Smooth muscle cell (in vitro differentiated cells): ENCODE results near the gene TSEN2. TPM values are rescaled to one million over a fixed set of nuclear protein-coding genes. Genes with fewer than 3 reads are reported as not detected.
A peak's percentile ranks its signal among the peaks of the same experiment; 100 is the strongest.

Experiments used
- DNase-seq: peaks from one replicate; lab custom pipeline; 2025; ENCODE audit not compliant: unreplicated experiment; lab: John Stamatoyannopoulos, UW
- H2AFZ ChIP-seq: fragments of 200-600 bp; sonication (generic); 2 replicates; pipeline ENCODE4 v1.6.0; 2016; ENCODE audit warnings: antibody characterized with exemption, low read depth, mild to moderate bottlenecking
- H3F3A ChIP-seq: fragments of 200-600 bp; sonication (generic); 2 replicates; pipeline ENCODE4 v1.6.0; 2017; ENCODE audit warnings: antibody characterized with exemption, low read depth
- H3K27ac ChIP-seq: fragments of 200-600 bp; sonication (generic); 2 replicates; pipeline ENCODE4 v1.5.1; 2016; ENCODE audit warnings: low read depth, mild to moderate bottlenecking
- H3K27me3 ChIP-seq: fragments of 200-600 bp; sonication (generic); 2 replicates; pipeline ENCODE4 v1.6.1; 2016; ENCODE audit warnings: low read depth, mild to moderate bottlenecking
- H3K36me3 ChIP-seq: fragments of 200-600 bp; sonication (generic); 2 replicates; pipeline ENCODE4 v1.5.1; 2016; ENCODE audit warnings: low read depth
- H3K4me1 ChIP-seq: fragments of 200-600 bp; sonication (generic); 2 replicates; pipeline ENCODE4 v1.5.1; 2016; ENCODE audit warnings: low read depth
- H3K4me2 ChIP-seq: fragments of 200-600 bp; sonication (generic); 2 replicates; pipeline ENCODE4 v1.6.0; 2016; ENCODE audit warnings: mild to moderate bottlenecking
- H3K4me3 ChIP-seq: fragments of 200-600 bp; sonication (generic); 2 replicates; pipeline ENCODE4 v1.5.1; 2016; ENCODE audit warnings: mild to moderate bottlenecking
- H3K79me2 ChIP-seq: fragments of 200-600 bp; sonication (generic); 2 replicates; pipeline ENCODE4 v1.6.0; 2016; ENCODE audit warnings: low read depth, mild to moderate bottlenecking
- H3K9ac ChIP-seq: fragments of 200-600 bp; sonication (generic); 2 replicates; pipeline ENCODE4 v1.6.0; 2016; ENCODE audit warnings: low read depth
- H3K9me3 ChIP-seq: fragments of 200-600 bp; sonication (generic); replicated peaks from 2 replicates; pipeline ENCODE4 v1.5.1; 2016; ENCODE audit warnings: low read depth
- H4K20me1 ChIP-seq: fragments of 200-600 bp; sonication (generic); 2 replicates; pipeline ENCODE4 v1.6.0; 2016; ENCODE audit warnings: low read depth
- CTCF ChIP-seq: fragments of 200-600 bp; sonication (generic); IDR thresholded peaks from 2 replicates; pipeline ENCODE4 v1.5.1; 2017; ENCODE audit warnings: borderline replicate concordance, mild to moderate bottlenecking, antibody characterized with exemption; ENCODE audit not compliant: insufficient read depth, poor library complexity, severe bottlenecking
- WGBS: methylation state at CpG from one replicate; pipeline ENCODE4 v1.1.7; 2016; ENCODE audit warnings: low lambda C conversion rate; 5-methylcytosine and 5-hydroxymethylcytosine counted together
- polyA plus RNA-seq: library from polyadenylated mRNA; unstranded; fragments of >200 nt; fragmentation: Nextera tagmentation; extraction: Ambion mirVana; gene quantifications from 2 replicates; pipeline ENCODE4 v1.2.1, GENCODE V29; 2016
- total RNA-seq: library from RNA; depleted of rRNA; stranded (reverse); fragments of >200 nt; gene quantifications from 2 replicates; pipeline ENCODE4 v1.2.3, GENCODE V29; 2014

TSEN2 gene
- total and polyA plus RNA-seq, 2 experiments from 2014 or later: 3.6 to 3.9 TPM

DNA sequence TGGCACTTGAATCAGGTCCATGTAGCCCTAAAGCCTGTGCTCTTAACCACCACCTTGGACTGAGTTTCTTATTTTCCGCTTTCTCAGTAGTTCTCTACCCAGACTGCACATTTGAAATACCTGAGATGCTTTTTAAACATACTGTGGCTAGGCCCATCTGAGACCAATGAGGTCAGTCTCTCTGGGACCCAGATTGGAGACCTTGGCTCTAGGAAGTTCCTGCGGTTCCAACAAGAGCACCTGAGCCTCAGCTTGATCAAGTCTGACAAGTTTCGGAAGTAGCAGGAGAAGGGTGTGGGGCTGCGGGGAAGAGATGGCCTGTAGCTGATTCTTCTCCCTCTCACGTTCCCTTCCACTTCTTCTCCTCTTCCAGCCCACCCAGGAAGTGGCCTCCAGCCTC is 11.5 kb upstream of the TSEN2 start:
- H3K36me3 ChIP-seq: no peaks in the 10 kb centered on the region
- no peaks in the 10 kb centered on the region for H3F3A ChIP-seq
- no peak for DNase-seq
- H2AFZ ChIP-seq: no peak overlapping the region
- WGBS: 86% methylated on average over 5 of the region's 5 CpGs
- H3K27me3 ChIP-seq: no peaks in the 10 kb centered on the region
- no peak overlapping the region for H3K4me3 ChIP-seq
- TF ChIP-seq CTCF: no peak
- H3K9ac ChIP-seq: no peak overlapping the region
- no peak overlapping the region for H3K4me2 ChIP-seq
- H3K9me3 ChIP-seq: no peaks in the 10 kb centered on the region
- no peaks in the 10 kb centered on the region for H4K20me1 ChIP-seq
- H3K4me1 ChIP-seq: no peaks in the 10 kb centered on the region
- no peaks in the 10 kb centered on the region for H3K79me2 ChIP-seq
- H3K27ac ChIP-seq: no peak overlapping the region

DNA sequence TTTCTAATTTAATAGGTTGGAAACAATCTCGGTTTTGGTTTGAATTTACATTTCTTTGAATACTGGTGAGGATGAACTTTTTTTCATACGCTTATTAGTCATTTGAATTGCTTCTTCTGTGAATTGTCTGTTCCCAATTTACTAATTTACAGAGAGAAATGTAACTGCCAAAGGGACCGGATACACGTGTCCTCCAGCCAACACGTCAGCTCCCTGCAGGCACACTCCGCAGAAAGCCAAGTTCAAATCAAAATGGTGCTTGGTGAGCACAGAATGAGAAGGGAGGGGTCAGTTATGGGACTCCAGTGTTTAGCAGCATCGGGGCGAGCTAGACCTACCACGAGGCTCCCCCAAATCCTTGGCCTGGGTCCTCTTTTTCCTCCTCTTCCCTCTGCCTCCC is 10.8 kb upstream of the TSEN2 start:
- Histone ChIP-seq H2AFZ (no peak overlapping the region), H3K4me2 (no peak overlapping the region), H4K20me1 (no peaks in the 10 kb centered on the region)

GRCh38 chr3:12476238-12476897 is 7.9 kb upstream of the TSEN2 start:
- no peak for DNase-seq
- Histone ChIP-seq H2AFZ (peak overlapping the region; percentile 53), H3K79me2 (no peaks in the 10 kb centered on the region), H3K27me3 (no peaks in the 10 kb centered on the region), H3F3A (no peaks in the 10 kb centered on the region), H4K20me1 (no peaks in the 10 kb centered on the region), H3K4me2 (no peak overlapping the region), H3K27ac (peak overlapping the region; percentile 1), H3K9me3 (no peaks in the 10 kb centered on the region), H3K9ac (no peak overlapping the region), H3K4me3 (no peak overlapping the region), H3K4me1 (no peaks in the 10 kb centered on the region), H3K36me3 (no peaks in the 10 kb centered on the region)
- WGBS: 70% methylated on average over 5 of the region's 5 CpGs
- no peak for TF ChIP-seq CTCF

More for the DNA sequence above, 10.8 kb upstream of the TSEN2 start:
- DNase-seq: no peak
- H3K27me3 ChIP-seq: no peaks in the 10 kb centered on the region
- H3K79me2 ChIP-seq: no peaks in the 10 kb centered on the region
- H3K36me3 ChIP-seq: no peaks in the 10 kb centered on the region
- no peak for TF ChIP-seq CTCF
- H3K9me3 ChIP-seq: no peaks in the 10 kb centered on the region
- no peaks in the 10 kb centered on the region for H3F3A ChIP-seq
- WGBS: 93% methylated on average over 9 of the region's 9 CpGs
- no peak overlapping the region for H3K27ac ChIP-seq
- no peak overlapping the region for H3K9ac ChIP-seq
- H3K4me3 ChIP-seq: no peak overlapping the region
- H3K4me1 ChIP-seq: no peaks in the 10 kb centered on the region

DNA sequence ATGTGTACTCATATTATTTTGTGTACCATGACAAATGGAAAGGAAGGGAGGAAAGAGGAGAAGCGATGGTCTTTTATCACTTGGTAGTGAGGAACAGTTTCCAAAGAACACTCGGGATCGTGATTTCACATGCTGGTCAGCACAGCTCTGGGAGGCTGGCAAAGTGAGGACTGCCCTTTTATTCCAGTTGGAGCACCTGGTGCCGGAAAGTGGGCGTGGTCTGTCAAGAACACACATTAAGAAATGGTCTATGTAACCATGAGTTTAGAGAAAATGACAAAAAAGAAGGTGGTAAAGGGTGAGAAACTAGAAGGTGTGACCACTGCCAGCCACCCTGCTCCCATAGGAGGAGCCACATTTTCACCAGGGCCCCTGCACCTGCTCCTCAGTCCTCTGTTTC is 7.0 kb upstream of the TSEN2 start:
- H4K20me1 ChIP-seq: no peaks in the 10 kb centered on the region
- H3K9me3 ChIP-seq: no peaks in the 10 kb centered on the region
- WGBS: 96% methylated on average over 5 of the region's 5 CpGs
- H3K27me3 ChIP-seq: no peaks in the 10 kb centered on the region
- H3K4me1 ChIP-seq: no peaks in the 10 kb centered on the region
- H3K9ac ChIP-seq: no peak overlapping the region
- no peak overlapping the region for H3K4me2 ChIP-seq
- H3K36me3 ChIP-seq: no peaks in the 10 kb centered on the region
- H3K27ac ChIP-seq: no peak overlapping the region
- no peak overlapping the region for H2AFZ ChIP-seq
- no peak overlapping the region for H3K4me3 ChIP-seq
- no peak for TF ChIP-seq CTCF
- no peaks in the 10 kb centered on the region for H3K79me2 ChIP-seq
- H3F3A ChIP-seq: no peaks in the 10 kb centered on the region
- DNase-seq: no peak
